IPS DF 4.7 (cell line): ENCODE measurements around the gene ARHGAP42.

ENCODE experiments used
- DNase-seq: peaks from one replicate; pipeline ENCODE4 v3.0.0-alpha.2; 2013; ENCODE audit warnings: low spot score; ENCODE audit errors: extremely low read depth

The ARHGAP42 gene

DNA sequence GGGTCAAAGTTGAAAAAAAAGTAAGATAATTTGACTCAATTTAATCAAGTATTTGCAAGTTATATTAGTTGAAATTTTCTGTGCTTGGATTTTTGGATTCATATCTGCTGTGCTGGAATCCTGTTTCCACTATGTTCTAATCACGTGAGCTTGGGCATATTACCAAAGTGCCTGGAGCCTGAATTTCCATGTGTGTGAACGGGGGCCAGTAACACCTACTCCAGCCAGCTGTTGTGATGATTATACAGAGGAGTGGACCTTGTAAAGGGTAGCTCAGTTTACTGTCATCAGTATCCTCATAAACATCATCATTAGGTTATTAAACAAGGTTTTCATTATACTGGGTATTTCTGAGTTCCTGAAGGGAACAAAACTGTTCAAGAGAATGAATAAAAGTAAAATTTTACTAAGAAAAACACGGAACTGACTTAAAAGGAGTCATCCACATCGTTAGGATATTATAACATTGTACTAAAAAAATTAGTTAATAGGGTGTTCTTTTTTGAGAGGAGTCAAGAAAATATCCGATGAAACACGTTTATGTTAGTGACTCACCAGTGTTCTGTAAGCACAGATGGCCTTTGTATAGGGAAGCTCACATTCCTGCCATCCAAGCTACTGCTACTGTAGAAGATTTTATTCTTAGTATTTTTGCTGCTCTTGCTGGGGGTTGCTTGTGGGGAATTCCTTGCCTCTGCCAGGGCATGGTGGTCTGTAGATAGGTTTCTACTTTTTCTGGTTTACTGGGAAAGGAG lies 144.1 kb downstream of the ARHGAP42 start:
- no peak for DNase-seq

DNA sequence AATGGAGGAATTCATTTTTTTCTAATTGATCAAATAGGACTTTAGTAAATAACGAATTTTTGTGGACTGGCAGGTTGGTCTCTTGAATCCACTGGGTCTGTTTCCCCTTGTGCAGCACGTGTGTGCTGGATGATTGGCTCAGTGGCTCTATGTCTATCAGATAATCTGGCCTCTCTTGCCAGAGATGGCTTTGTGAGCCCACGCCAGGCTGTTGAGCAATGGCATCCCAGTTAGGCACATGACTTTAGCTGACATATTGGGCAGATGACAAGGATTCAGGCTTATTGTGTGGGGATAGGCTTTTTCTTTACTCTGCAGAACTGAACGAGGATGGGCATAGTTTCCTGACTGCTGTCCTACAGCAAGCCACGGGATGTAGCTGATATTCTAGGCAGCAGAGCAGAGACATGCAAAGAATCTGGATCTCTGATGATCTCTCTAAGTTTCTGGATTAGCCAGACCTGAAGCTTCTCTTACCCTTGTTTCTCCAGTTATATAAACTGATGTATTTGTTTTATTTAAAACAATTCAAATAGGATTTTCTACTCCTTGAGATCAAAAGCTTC lies 144.9 kb downstream of the ARHGAP42 start:
- no peak for DNase-seq

DNA sequence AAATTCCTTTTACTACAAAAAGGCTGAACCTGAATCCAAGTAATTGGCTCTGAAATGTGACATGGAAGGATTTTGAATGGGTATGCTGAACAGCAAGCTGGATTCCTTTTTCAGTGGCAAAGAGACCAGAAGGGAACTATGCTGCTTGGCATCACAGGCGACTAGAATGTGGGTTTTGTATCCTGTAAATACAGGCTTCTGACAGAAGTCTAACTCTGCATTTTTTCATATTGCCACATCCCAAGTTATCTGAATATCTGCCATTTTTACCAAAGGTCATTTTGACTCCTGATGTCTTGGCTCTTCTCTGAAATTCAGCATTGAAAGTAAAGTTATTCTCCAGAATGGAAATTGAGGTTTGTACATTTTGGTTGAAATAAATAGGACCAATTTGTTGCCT lies 145.7 kb downstream of the ARHGAP42 start:
- no peak for DNase-seq

DNA sequence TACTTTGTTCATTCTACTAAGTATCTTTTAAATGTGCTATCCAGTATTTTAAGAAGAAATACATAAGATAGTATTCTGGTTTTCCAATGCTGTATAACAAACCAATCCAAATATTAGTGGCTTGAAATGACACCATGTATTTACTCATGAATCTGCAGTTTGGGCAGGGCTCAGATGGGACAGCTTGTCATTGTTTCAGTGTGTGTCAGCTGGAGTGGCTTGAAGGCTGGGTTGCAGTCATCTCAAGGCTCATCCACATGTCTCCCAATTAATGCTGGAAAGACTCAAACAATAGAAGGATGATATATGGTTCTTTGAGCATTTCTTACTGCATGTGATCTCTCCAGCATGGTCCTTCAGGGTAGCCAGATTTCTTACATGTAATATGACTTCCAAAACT lies 146.2 kb downstream of the ARHGAP42 start:
- no peak for DNase-seq

DNA sequence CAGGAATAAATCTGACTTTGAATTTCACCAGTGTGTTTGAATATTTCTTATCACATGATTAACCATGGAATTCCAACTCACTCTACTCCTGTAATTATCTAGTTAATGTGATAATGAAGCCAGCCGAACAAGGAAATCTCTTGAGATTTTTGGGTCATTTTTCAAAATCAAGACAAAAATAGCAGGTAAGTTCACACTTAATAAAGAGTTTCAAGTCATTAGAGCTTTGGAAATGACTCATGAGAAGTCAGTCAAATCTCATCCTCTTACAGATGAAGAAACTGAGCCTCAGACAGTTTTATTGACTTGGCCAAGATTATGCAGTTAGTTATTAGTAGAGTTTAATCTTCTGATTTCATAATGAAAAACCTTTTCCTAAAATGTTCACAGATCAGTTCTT lies 148.8 kb downstream of the ARHGAP42 start:
- DNase-seq, result no peak

DNA sequence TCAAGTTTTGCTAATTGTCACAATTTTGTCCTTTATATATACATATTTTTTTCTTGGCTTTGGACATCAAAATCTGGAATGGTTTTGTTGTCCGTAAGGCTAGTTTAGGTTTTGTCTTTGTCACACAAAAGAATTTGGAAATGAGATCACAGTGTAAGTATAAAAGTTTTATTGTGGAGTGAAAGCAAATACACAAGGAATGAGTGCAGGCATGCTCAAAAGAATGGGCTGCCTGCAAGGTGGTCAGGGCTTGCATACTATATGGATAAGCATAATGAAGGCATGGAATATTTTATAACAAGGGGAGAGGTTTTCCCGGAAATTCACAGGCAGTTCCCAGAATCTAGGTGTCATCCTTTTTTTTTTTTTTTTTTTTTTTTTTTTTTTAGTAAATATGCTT lies 150.2 kb downstream of the ARHGAP42 start:
- no peak for DNase-seq

DNA sequence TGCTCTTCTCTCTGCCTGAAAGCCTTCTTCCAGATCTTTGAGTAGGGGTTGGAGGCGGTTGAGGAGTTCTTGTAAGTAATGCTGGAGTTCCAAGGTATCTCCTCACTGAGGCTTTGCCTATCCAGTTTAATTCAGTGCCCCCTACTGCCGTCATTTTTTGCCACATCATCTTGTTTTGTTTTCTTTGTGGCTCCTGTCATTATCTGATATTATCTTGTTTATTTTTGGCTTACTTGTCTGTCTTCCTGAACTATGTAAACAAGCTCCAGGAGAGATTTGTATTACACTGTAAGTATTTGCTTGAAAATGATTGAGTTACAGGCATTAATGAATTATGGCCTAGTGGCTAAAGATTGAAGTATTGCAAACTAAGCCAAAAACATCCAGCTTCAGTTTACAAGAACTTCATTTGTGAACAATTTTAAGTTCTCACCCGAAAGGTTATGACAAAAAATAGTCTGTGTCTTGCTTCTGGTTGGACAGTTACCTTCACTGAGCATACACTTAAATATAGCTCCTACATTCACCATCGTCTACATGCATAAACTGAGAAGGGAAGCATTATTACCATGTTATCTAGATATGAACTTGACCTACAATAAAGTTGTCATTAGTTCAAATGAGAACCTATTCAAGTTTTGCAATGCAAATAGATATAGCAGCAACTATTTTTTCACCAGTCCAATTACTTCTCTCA lies 154.8 kb downstream of the ARHGAP42 start:
- DNase-seq, result no peak

DNA sequence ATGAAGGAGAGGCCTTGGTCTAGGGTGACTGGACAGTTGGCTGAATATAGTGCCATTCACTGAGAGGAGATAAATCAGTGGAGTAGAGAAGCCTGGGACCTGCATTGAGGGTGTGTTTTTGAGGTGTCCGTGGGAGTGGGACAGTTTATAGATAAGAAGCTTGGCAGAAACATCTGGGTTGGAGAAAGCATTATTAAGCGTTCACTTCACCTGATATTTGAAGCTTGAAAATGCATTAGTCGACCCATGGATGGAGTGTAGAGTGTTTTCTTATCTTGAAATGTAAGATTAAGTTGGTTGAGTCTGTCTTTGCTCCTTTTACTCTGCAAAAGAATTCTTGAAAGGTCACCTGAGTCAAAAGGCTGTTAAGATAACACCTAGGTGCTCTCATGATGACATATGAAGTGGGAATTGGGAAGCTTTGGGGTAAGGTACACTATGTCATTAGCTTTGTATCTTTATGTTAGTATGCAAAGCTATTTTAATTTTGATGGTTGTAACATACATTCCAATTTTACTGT lies 160.7 kb downstream of the ARHGAP42 start:
- no peak for DNase-seq

DNA sequence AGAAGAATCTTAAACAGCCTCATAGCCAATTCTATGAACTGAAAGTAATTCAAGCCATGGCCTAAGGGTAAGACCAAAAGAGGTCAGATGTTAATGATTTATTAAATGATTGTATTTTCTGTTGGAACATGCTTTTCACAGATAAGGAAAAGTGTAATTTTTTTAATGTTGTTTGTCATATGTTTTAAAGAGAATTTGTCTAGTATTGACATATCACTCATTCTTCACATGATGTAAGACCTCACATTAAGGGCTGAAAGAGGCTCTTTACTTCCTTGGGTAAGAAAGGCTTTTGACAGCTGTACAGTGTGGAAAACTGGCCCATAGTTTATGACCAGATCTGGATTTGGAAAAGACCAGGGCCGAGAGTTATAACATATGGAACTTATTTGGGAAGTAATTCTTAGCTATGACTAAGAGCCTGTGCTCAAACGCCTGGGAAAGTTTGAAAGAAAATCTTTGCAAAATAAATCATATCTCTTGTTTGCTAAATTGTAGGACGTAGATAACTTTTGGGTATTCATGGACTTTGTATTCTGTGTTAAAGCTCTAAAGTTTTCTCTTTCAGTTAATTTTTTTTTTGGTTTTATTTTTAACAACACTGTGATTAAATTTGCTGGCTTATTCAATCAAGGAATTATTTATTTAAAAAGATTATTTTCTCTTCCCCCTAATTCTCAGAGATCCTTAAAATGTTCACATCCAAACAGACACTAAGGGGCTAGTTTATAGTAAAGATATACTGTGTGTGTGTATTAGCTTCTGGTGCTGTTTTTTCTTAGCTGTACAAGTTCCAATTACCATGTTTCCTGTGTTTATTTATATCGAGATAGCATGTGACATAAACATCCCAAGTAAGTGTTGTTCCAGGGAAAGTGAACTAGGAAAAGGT lies 162.2 kb downstream of the ARHGAP42 start:
- DNase-seq, result no peak

DNA sequence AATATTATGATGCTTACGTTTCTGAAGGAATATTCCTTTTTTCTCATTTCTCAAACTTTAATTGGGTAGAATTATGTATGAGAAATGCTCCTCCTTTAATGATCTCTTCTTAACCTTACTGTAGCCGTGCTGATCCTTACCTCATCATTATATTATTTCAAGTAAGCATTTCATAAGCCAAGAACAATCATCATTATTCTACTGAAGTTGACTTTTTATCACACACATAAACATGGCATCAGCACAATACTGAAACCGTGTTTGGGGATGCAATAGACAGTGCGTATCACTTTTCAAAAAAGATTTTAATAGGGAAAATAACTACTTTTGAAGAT lies 162.8 kb downstream of the ARHGAP42 start:
- no peak for DNase-seq

DNA sequence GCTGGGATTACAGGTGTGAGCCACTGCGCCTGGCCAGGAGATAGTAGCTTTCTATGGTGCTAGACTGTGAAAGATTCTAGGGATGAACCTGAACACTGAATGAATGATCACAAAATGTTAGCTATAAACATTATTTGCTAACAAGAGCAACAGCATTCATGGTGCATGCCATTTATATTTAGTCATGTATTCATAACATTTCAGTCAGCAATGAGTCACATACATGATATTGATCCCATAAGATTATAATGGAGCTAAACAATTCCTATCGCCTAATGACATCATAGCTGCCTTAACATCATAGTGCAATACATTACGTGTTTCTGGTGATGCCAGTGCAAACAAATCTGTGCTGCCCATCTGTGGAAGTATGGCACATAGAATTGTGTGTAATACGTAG lies 164.1 kb downstream of the ARHGAP42 start:
- DNase-seq, result no peak

DNA sequence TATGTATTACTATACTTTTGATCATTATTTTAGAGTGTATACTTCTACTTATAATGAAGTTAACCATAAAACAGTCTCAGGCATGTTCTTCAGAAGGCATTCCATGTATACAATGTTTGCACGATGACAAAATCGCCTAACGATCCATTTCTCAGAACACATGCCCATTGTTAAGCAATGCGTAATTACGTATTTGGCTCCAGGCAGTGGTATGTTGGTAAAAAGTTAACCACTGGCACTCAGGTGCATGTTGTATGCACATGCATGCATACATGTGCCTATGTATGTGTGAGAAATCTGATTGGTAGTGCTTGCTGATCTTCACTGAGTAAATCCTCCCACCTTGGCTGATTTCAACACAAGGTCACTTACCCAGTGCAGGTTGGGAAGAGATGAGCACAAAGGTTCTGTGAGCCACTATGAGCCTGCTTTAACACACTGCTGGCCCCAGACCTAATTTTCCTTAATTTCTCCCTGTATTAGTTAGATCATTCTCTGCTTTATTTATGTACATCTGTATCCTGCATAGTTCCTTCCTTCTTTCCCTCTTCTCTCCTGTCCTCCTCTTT lies 164.6 kb downstream of the ARHGAP42 start:
- DNase-seq, result no peak

DNA sequence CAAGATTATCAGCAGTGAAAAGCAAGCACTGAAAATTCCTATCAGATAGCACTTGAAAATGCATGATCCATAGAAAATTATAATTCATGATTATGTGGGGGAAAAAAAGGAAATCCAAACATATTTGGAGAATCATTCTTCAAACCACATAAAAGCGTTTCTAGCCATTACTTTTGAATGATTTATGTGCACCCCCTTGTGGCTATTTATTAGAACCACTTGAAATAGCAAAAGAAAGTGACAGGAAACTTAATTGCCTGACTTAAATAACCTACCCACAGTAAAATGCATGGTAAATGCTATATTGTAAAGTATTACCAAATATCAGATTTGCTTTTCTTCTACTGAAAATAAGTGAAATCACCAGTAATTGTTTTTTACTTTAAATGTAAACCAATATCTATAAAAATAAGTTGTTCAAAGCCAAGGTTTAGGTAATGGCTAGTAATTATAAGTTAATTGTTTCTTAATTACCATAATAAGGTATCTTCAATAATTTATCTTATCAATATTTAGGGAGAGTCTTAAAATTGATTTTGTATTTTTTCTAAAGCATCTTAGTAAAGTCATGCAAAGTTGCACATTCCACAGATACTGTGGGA lies 168.5 kb downstream of the ARHGAP42 start:
- no peak for DNase-seq

DNA sequence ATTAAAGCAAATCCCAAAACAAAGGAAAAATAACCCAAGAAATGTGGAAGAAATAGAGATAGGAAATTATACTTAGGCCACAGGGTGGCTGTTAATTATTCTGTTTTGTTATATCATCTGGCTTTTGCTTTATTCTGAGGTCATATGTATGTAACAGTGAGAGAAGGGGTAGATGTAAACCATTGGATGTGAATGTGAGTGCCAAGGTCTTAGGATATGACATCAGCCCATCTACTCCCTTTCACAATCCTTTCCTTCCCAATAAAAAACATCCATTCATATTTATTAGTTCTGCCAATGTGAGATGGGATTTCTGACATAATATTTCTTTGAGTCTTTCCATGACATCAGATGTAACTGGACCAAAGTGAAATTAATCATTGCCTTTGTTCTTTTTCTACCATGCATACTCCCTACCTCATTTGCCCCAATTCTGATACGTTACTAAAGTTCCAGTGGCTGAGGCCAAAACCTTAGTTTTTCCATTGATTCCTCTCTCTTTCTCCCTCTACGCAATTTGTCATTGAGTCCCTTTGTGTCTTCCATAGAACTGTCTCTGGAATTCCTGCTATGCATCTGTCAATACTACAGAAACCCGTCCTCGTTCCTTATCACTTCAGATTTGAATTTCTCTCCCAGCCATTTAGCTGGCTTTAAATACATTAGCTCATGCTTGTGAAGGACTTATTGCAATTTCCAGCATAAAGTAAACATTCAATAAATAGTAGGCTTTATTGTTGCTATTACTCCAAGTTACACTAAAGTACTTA lies 170.3 kb downstream of the ARHGAP42 start:
- DNase-seq, result no peak

DNA sequence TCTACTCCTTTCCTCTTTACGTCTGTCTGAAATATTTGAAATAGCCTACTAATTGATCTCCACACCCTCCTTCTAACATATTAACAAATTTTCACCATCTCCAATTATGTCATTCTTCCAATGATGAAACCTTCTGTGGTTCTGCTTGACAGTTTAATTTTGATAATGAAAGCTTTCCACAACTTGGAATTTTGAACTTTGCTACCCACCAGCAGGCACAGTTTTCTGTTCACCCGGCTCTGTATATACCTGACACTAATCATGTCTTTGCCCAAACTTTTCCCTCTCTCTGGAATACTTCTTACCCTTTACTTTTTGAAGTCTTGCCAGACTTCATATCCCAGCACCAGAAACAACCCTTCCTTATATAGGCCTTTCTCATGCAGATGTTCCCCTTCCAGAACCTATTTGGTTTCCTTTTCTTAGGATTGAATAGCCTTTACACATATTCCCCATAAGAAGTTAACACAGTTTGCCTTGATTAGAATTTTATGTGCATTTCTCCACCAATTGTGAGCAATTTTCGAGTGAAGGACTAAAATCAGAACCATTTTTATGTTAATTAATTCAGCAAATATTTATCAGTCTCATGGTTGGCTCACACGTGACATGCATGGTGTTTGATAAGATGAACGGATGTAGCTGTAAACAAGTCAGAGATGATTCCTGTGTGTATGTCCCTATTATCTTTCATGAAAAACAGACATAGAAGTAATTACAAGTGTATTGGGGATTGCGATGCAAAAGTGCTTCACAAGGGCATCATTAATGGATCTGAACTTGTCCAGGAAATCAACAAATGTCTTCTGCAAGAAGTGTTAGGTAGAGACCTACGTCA lies 173.4 kb downstream of the ARHGAP42 start:
- no peak for DNase-seq

DNA sequence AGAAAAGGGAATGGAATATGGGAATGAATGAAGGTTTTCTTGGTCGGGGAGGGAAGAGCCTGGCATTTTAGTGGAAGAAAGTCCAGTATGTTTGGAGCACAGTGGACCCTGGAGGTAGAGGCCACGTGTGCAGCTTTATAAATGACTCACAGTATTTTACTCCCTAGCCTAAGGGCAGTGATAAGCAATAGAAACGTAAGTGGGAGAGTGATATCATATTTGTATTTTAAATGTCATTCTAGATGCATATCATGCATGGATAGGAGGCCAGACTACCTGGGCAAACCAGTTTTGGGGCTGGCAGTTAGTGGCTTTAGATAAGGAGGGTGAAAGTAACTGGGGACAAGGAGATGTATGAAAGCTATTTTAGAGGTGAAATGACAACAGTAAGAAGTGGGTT lies 174.1 kb downstream of the ARHGAP42 start:
- DNase-seq, result no peak

DNA sequence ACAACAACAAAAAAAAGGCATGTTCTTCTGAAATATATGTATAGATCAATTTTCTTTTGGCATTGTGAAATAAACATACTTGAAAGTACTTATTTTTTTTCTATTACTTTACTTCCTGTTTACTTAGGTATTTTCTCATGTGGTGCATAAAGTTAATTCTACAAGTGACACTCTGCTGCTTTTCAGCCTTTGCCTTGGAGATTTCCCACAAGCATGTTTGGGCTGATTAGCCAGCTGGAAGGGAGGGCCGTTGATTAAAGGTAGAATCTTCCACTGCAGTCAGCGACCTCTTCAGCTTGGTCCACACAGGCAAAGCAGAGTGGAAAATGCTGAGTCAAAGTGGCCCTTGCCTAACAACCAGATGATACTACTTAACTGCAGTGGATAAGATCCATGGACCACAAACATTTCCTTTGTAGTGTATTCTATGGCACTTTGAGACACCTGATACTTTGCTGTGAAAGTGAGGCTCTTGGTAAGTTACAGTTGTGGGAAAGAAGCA lies 176.0 kb downstream of the ARHGAP42 start:
- DNase-seq, result no peak

DNA sequence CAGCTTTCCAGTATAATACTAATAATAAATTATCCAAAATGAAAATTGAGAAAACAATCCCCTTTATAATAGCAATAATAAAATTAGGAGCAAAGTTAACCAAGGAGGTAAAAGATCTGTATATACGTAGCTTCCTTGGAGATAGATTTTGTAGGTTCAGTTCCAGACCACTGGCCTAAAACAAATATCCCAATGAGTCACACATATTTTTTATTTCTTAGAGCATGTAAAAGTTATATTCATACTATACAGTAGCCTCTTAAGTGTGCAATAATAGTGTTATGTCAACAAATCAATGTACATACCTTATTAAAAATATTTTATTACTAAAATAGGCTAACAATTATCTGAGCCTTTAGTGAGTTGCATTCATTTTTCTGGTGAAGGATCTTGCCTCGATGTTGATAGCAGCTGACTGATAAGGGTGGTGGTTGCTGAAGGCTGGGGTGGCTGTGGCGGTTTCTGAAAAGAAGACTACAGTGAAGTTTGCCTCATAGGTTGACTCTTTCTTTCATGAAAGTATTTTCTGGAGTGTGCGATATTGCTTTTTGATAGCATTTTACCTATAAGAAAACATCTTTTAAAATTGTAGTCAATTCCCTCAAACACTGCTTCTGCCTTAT lies 178.5 kb downstream of the ARHGAP42 start:
- DNase-seq, result no peak

DNA sequence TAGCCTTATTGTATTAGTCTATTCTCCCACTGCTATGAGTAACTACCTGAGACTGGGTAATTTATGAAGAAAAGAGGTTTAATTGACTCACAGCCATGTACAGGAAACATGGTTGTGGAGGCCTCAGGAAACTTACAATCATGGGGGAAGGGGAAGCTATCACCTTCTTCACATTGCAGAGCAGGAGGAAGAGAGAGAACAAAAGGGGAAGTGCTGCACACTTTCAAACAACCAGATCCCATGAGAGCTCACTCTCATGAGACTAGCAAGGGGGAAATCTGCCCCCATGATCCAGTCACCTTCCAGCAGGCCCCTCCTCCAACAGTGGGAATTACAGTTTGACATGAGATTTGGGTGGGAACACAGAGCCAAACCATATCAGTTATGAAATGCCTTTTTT lies 179.4 kb downstream of the ARHGAP42 start:
- no peak for DNase-seq
